ENCODE data around the gene B9D2.

DNA sequence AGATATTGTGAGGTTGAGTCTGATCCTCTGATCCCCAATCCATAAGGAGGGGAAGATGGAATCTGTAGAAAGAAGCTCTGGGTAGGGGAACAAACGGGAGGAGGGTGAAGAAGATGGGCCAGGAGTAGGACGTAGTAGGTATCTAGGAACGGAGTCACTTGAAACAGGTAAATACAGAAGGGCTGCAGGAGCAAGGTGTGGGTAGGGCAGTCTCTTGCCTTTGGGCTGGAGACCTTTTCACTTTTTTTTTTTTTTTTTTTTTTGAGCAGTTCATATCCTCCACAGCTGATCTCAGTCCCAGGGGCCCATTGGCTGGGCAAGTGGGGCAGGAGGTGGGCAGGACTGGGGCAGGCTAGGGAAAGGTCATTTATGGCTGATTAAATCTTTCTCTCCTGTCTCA is 35.1 kb upstream of the B9D2 start:
- no peak for TF ChIP-seq POLR2AphosphoS5 (IDR thresholded peaks at IDR 0.05; ENCODE audit: low read depth, low read length)
- no peak for TF ChIP-seq POLR2A (IDR thresholded peaks at IDR 0.05; ENCODE audit: low read depth, low read length)
